A549 (cell line): Measurements from ENCODE around the gene SEC14L5. TPM values are rescaled to one million over a fixed set of nuclear protein-coding genes. Genes with fewer than 3 reads are reported as not detected.
"Not testable (repeated sequence)": the region's sequence is repeated elsewhere in the genome, so short reads cannot be mapped to it uniquely, and the experiment has no call there.

Experiments used
- ATAC-seq, 2 experiments: fragments of 200-7000 bp in 1 of 2; fragments of >200 bp in 1 of 2; cut with Nextera tagmentation in 1 of 2; cut with Tn5 transposase in 1 of 2; 3 replicates each; pipeline versions ENCODE4 v1.8.0 to v1.9.1; 2018 to 2020; ENCODE audit warnings: mild to moderate bottlenecking in 1 of 2, moderate library complexity in 1 of 2
- CTCF ChIA-PET: fragments of 300-600 bp; sonication (Branson Sonifier 250); formaldehyde crosslinking; extraction: SDS; loops from one replicate; lab custom pipeline; 2021; ENCODE audit warnings: antibody characterized with exemption, inconsistent platforms; lab: Yijun Ruan, JAX
- POLR2A ChIA-PET: fragments of 350-600 bp; formaldehyde crosslinking; extraction: SDS; loops from one replicate; lab custom pipeline; 2021; ENCODE audit warnings: antibody characterized with exemption, inconsistent platforms; lab: Yijun Ruan, JAX
- DNase-seq, 2 experiments: peaks; one replicate each; pipeline versions ENCODE4 v3.0.0 to v3.0.0-alpha.2; 2011 to 2016; ENCODE audit warnings: low read depth in 1 of 2, low spot score in 1 of 2
- FAIRE-seq: peaks from 2 replicates; lab custom pipeline; 2011; peaks lifted over from hg19 to GRCh38; lab: Jason Lieb, UNC
- H3K27ac ChIP-seq, 2 experiments: fragments of >200 bp; sonication (Bioruptor Twin); formaldehyde crosslinking; 3 replicates each; pipeline ENCODE4 v1.5.1; 2016 to 2017
- H3K4me1 ChIP-seq: fragments of >200 bp; sonication (Bioruptor Twin); formaldehyde crosslinking; 3 replicates; pipeline ENCODE4 v1.6.1; 2016
- H3K4me2 ChIP-seq: fragments of >200 bp; sonication (Bioruptor Twin); formaldehyde crosslinking; 3 replicates; pipeline ENCODE4 v1.6.1; 2016
- H3K4me3 ChIP-seq: fragments of >200 bp; sonication (Bioruptor Twin); formaldehyde crosslinking; 3 replicates; pipeline ENCODE4 v1.5.1; 2016
- H3K9me3 ChIP-seq: fragments of >200 bp; sonication (Bioruptor Twin); formaldehyde crosslinking; 3 replicates; pipeline ENCODE4 v1.6.1; 2016
- BCL3 ChIP-seq: fragments of >200 bp; sonication (Bioruptor Twin); formaldehyde crosslinking; IDR thresholded peaks from 3 replicates; pipeline ENCODE4 v1.6.1; 2016
- BHLHE40 ChIP-seq: IDR thresholded peaks from 2 replicates; pipeline ENCODE4 v1.6.1; 2012; ENCODE audit warnings: low read depth, low read length, inconsistent platforms
- CEBPB ChIP-seq, 2 experiments: fragments of >200 bp in 1 of 2; sonication (Bioruptor Twin) in 1 of 2; formaldehyde crosslinking in 1 of 2; IDR thresholded peaks; 2 replicates each; pipeline ENCODE4 v1.6.1; 2012 to 2016
- CTCF ChIP-seq: fragments of >200 bp; sonication (Bioruptor Twin); formaldehyde crosslinking; IDR thresholded peaks from 3 replicates; pipeline ENCODE4 v1.5.1; 2016
- EP300 ChIP-seq, 2 experiments: fragments of >200 bp; sonication (Bioruptor Twin); formaldehyde crosslinking; IDR thresholded peaks; 2 replicates in 1 of 2; 3 replicates in 1 of 2; pipeline ENCODE4 v1.6.1; 2016 to 2017
- ESRRA ChIP-seq: fragments of 150-350 bp; IDR thresholded peaks from 2 replicates; pipeline ENCODE4 v1.6.1; 2014; ENCODE audit warnings: mild to moderate bottlenecking, low read length, borderline replicate concordance
- FOSB ChIP-seq: fragments of 250-450 bp; sonication (Bioruptor Pico); IDR thresholded peaks from 2 replicates; pipeline ENCODE4 v1.5.0; 2020; ENCODE audit warnings: mild to moderate bottlenecking, moderate library complexity
- HEYL ChIP-seq: fragments of 250-450 bp; sonication (Bioruptor Pico); IDR thresholded peaks from 2 replicates; pipeline ENCODE4 v1.8.0; 2021; ENCODE audit warnings: mild to moderate bottlenecking, moderate library complexity
- HOXB5 ChIP-seq: fragments of 250-450 bp; sonication (Bioruptor Pico); IDR thresholded peaks from 2 replicates; pipeline ENCODE4 v1.5.0; 2020; ENCODE audit warnings: mild to moderate bottlenecking, moderate library complexity
- JUNB ChIP-seq: fragments of >200 bp; sonication (Bioruptor Twin); formaldehyde crosslinking; IDR thresholded peaks from 2 replicates; pipeline ENCODE4 v1.6.1; 2016
- KDM5A ChIP-seq: fragments of 200-600 bp; sonication (generic); IDR thresholded peaks from 2 replicates; pipeline ENCODE4 v1.6.1; 2016; ENCODE audit warnings: antibody characterized with exemption, mild to moderate bottlenecking
- MAZ ChIP-seq: fragments of 150-350 bp; IDR thresholded peaks from 2 replicates; pipeline ENCODE4 v1.6.1; 2014; ENCODE audit warnings: antibody characterized with exemption, low read depth, low read length, borderline replicate concordance
- NPAS2 ChIP-seq: fragments of 250-450 bp; sonication (Bioruptor Pico); IDR thresholded peaks from 2 replicates; pipeline ENCODE4 v1.8.0; 2022; ENCODE audit warnings: mild to moderate bottlenecking, moderate library complexity, borderline replicate concordance
- PHF8 ChIP-seq: fragments of 200-600 bp; sonication (generic); IDR thresholded peaks from 2 replicates; pipeline ENCODE4 v1.6.1; 2016; ENCODE audit warnings: low read depth, mild to moderate bottlenecking, antibody characterized with exemption, moderate library complexity, borderline replicate concordance
- POLR2AphosphoS2 ChIP-seq: conservative IDR thresholded peaks from 2 replicates; pipeline ENCODE4 v1.6.1; 2012; ENCODE audit warnings: low read length, improper control_type of control experiment, inconsistent platforms
- REST ChIP-seq: fragments of 200-600 bp; sonication (generic); IDR thresholded peaks from 2 replicates; pipeline ENCODE4 v1.6.1; 2016; ENCODE audit warnings: antibody characterized with exemption, mild to moderate bottlenecking, moderate library complexity
- SMC3 ChIP-seq: fragments of >200 bp; sonication (Bioruptor Twin); formaldehyde crosslinking; IDR thresholded peaks from 3 replicates; pipeline ENCODE4 v1.6.1; 2018; ENCODE audit warnings: inconsistent platforms
- USF2 ChIP-seq: fragments of 450-650 bp; IDR thresholded peaks from 2 replicates; pipeline ENCODE4 v1.6.1; 2014; ENCODE audit warnings: antibody characterized with exemption
- WGBS: methylation state at CpG from one replicate; pipeline ENCODE4 v1.1.6; 2017; ENCODE audit errors: missing lambda C conversion rate; 5-methylcytosine and 5-hydroxymethylcytosine counted together
- polyA plus RNA-seq, 4 experiments: library from polyadenylated mRNA; depleted of rRNA in 3 of 4; stranded (reverse); fragments of >200 nt; fragmentation: RNase III in 1 of 4; extraction: RNeasy Plus Mini Kit Qiagen cat#74134 plus additional on column Dnase treatment in 1 of 4; gene quantifications; 2 replicates in 3 of 4; 3 replicates in 1 of 4; pipeline ENCODE4 v1.2.3, GENCODE V29; 2011 to 2017

The SEC14L5 gene
- polyA plus RNA-seq, 2 of the 4 experiments (the other 2 are of a cell fraction): 0.03 to 0.05 TPM

GRCh38 chr16:5042574-5043171 lies 84.5 kb downstream of the SEC14L5 start:
- FAIRE-seq (no peak), ATAC-seq (peak; percentile 48 to 62; a peak in 5 of 6 replicates), DNase-seq (no peak)
- peak overlapping the region; percentile 2; the same call in 1 of the 3 replicates for H3K4me2 ChIP-seq
- 17% methylated on average over 14 of the region's 14 CpGs for WGBS
- no peaks in the 10 kb centered on the region for H3K9me3 ChIP-seq
- no peak for TF ChIP-seq MAZ
- TF ChIP-seq EP300 (IDR thresholded peaks at IDR 0.05): no peak
- TF ChIP-seq REST: peak; percentile 59; the same call in 1 of the 2 replicates
- no peak for TF ChIP-seq PHF8
- H3K4me1 ChIP-seq: peaks cover 3% of the 10 kb centered on the region; the same call in 1 of the 3 replicates
- no peak overlapping the region for H3K27ac ChIP-seq
- no peak overlapping the region for H3K4me3 ChIP-seq
- ChIA-PET POLR2A (interaction anchor here (0.6 to 1.2 kb wide), 2 partner anchors 8 to 427 kb away, joined by 4 to 5 read pairs; partner anchors contain the start of gene NAGPA), CTCF (interaction anchor here (0.8 to 1.3 kb wide), 4 partner anchors 15 to 22 kb away, joined by 3 to 7 read pairs (median 4); no protein-coding TSS in a partner anchor)

- 58% methylated on average over 8 of the region's 8 CpGs for WGBS
- FAIRE-seq (no peak), ATAC-seq (no peak), DNase-seq (no peak)
- CTCF ChIA-PET: interaction anchor here (0.6 to 1.0 kb wide), 4 partner anchors 13 to 387 kb away, joined by 3 to 5 read pairs (median 4); no protein-coding TSS in a partner anchor
- Histone ChIP-seq H3K4me3 (no peak overlapping the region), H3K27ac (no peak overlapping the region), H3K9me3 (no peaks in the 10 kb centered on the region), H3K4me2 (no peak overlapping the region), H3K4me1 (peaks cover 3% of the 10 kb centered on the region; the same call in 1 of the 3 replicates)
- no peak for TF ChIP-seq FOSB (CRISPR knock-in tag)
- no peak for TF ChIP-seq USF2
- TF ChIP-seq ESRRA: no peak
- TF ChIP-seq HEYL: no peak
- TF ChIP-seq CEBPB (IDR thresholded peaks at IDR 0.05): no peak
- no peak for TF ChIP-seq POLR2AphosphoS2
- POLR2A ChIA-PET: no interaction called here
These were observed 85.9 kb downstream of the SEC14L5 start for GRCh38 chr16:5044011-5044540.

- 50% methylated on average over 11 of the region's 11 CpGs for WGBS
- H3K4me3 ChIP-seq, DNase-seq, FAIRE-seq, ATAC-seq, POLR2A ChIA-PET, H3K4me2 ChIP-seq, H3K4me1 ChIP-seq, H3K27ac ChIP-seq, H3K9me3 ChIP-seq: not testable (repeated sequence)
- CTCF ChIA-PET: interaction anchor here (0.7 to 1.3 kb wide), 3 partner anchors 9 to 16 kb away, joined by 3 read pairs; no protein-coding TSS in a partner anchor
These were observed 86.5 kb downstream of the SEC14L5 start for GRCh38 chr16:5044581-5044980.

GRCh38 chr16:5045499-5046115 lies 87.5 kb downstream of the SEC14L5 start:
- peaks cover 3% of the 10 kb centered on the region; the same call in 1 of the 3 replicates for H3K4me1 ChIP-seq
- DNase-seq (no peak), ATAC-seq (no peak), FAIRE-seq (no peak)
- WGBS: 45% methylated on average over 10 of the region's 10 CpGs
- no peak overlapping the region for H3K27ac ChIP-seq
- POLR2A ChIA-PET: no interaction called here
- no peak overlapping the region for H3K4me2 ChIP-seq
- H3K4me3 ChIP-seq: no peak overlapping the region
- CTCF ChIA-PET: interaction anchor here (0.6 to 1.3 kb wide), 5 partner anchors 8 to 323 kb away, joined by 3 read pairs; no protein-coding TSS in a partner anchor
- no peaks in the 10 kb centered on the region for H3K9me3 ChIP-seq
- TF ChIP-seq BHLHE40: no peak
- TF ChIP-seq NPAS2 (CRISPR knock-in tag): no peak
- TF ChIP-seq HOXB5 (CRISPR knock-in tag): no peak
- TF ChIP-seq JUNB: no peak
- no peak for TF ChIP-seq CTCF
- no peak for TF ChIP-seq KDM5A
- TF ChIP-seq ESRRA: no peak
- no peak for TF ChIP-seq BCL3
- no peak for TF ChIP-seq USF2
- no peak for TF ChIP-seq SMC3
